ENCODE results near the gene PARP15. TPM values are rescaled to one million over a fixed set of nuclear protein-coding genes. Genes with fewer than 3 reads are reported as not detected.
"Not testable (repeated sequence)": the region's sequence is repeated elsewhere in the genome, so short reads cannot be mapped to it uniquely, and the experiment has no call there.

Gene PARP15
- total RNA-seq, 1 donor from 2014 or later, result 0.09 TPM

GRCh38 chr3:122651962-122652361 is 74.5 kb downstream of the PARP15 start:
- H2AFZ ChIP-seq (ENCODE audit: low read depth, low read length); H4K20me1 ChIP-seq (ENCODE audit: insufficient read depth, low read length); H3K9ac ChIP-seq (ENCODE audit: low read length); FAIRE-seq; H3K9me3 ChIP-seq (ENCODE audit: insufficient read depth, low read depth, low read length); H3K36me3 Mint-ChIP-seq (ENCODE audit: low read depth, unreplicated experiment); H3K27me3 ChIP-seq (ENCODE audit: insufficient read depth, low read length); H3K36me3 ChIP-seq (ENCODE audit: insufficient read depth, low read length); H3K27me3 Mint-ChIP-seq (ENCODE audit: low read depth, unreplicated experiment); H3K27ac ChIP-seq (ENCODE audit: low read depth, low read length); H3K4me2 ChIP-seq (ENCODE audit: low read length); DNase-seq (ENCODE audit: low read depth); H3K4me3 Mint-ChIP-seq (ENCODE audit: unreplicated experiment); H3K79me2 ChIP-seq (ENCODE audit: insufficient read depth, low read length); H3K4me3 ChIP-seq (ENCODE audit: insufficient read depth, low read depth, low read length); H3K4me1 Mint-ChIP-seq (ENCODE audit: low read depth, unreplicated experiment); H3K27ac Mint-ChIP-seq (ENCODE audit: unreplicated experiment); H3K9me3 Mint-ChIP-seq (ENCODE audit: unreplicated experiment); H3K4me1 ChIP-seq (ENCODE audit: insufficient read depth, low read length): not testable (repeated sequence)

- H3K36me3 ChIP-seq (ENCODE audit: insufficient read depth, low read length); H3K9me3 Mint-ChIP-seq (ENCODE audit: unreplicated experiment); H3K27me3 ChIP-seq (ENCODE audit: insufficient read depth, low read length); H3K4me1 Mint-ChIP-seq (ENCODE audit: low read depth, unreplicated experiment); H3K27ac Mint-ChIP-seq (ENCODE audit: unreplicated experiment); H3K27me3 Mint-ChIP-seq (ENCODE audit: low read depth, unreplicated experiment); H3K4me3 Mint-ChIP-seq (ENCODE audit: unreplicated experiment); H2AFZ ChIP-seq (ENCODE audit: low read depth, low read length); H3K4me2 ChIP-seq (ENCODE audit: low read length); H3K9ac ChIP-seq (ENCODE audit: low read length); H3K27ac ChIP-seq (ENCODE audit: low read depth, low read length); DNase-seq (ENCODE audit: low read depth); H3K4me3 ChIP-seq (ENCODE audit: insufficient read depth, low read depth, low read length); H3K9me3 ChIP-seq (ENCODE audit: insufficient read depth, low read depth, low read length); H4K20me1 ChIP-seq (ENCODE audit: insufficient read depth, low read length); H3K4me1 ChIP-seq (ENCODE audit: insufficient read depth, low read length); H3K79me2 ChIP-seq (ENCODE audit: insufficient read depth, low read length); FAIRE-seq; H3K36me3 Mint-ChIP-seq (ENCODE audit: low read depth, unreplicated experiment): not testable (repeated sequence)
These were observed 80.9 kb downstream of the PARP15 start for GRCh38 chr3:122658336-122658735.

GRCh38 chr3:122660297-122660974 is 83.0 kb downstream of the PARP15 start:
- Histone ChIP-seq H3K4me2 (ENCODE audit: low read length) (no peak overlapping the region), H3K4me1 (ENCODE audit: insufficient read depth, low read length) (no peaks in the 10 kb centered on the region), H3K27me3 (ENCODE audit: insufficient read depth, low read length) (no peaks in the 10 kb centered on the region), H3K79me2 (ENCODE audit: insufficient read depth, low read length) (no peaks in the 10 kb centered on the region), H3K27ac (ENCODE audit: low read depth, low read length) (no peak overlapping the region), H3K4me3 (ENCODE audit: insufficient read depth, low read depth, low read length) (no peak overlapping the region), H4K20me1 (ENCODE audit: insufficient read depth, low read length) (no peaks in the 10 kb centered on the region), H2AFZ (ENCODE audit: low read depth, low read length) (no peak overlapping the region), H3K9me3 (ENCODE audit: insufficient read depth, low read depth, low read length) (peaks cover 3% of the 10 kb centered on the region), H3K9ac (ENCODE audit: low read length) (no peak overlapping the region), H3K36me3 (ENCODE audit: insufficient read depth, low read length) (no peaks in the 10 kb centered on the region)
- FAIRE-seq, result no peak
- Mint-ChIP-seq H3K36me3 (ENCODE audit: low read depth, unreplicated experiment) (peaks cover 7% of the 10 kb centered on the region), H3K9me3 (ENCODE audit: unreplicated experiment) (peaks cover 6% of the 10 kb centered on the region), H3K27ac (ENCODE audit: unreplicated experiment) (no peak overlapping the region), H3K4me1 (ENCODE audit: low read depth, unreplicated experiment) (no peaks in the 10 kb centered on the region), H3K27me3 (ENCODE audit: low read depth, unreplicated experiment) (peaks cover 6% of the 10 kb centered on the region), H3K4me3 (ENCODE audit: unreplicated experiment) (no peak overlapping the region)
- TF ChIP-seq EZH2 (IDR thresholded peaks at IDR 0.05; ENCODE audit: insufficient read depth, low read length) (no peak), CTCF (IDR thresholded peaks at IDR 0.05; ENCODE audit: insufficient read depth, low read depth, low read length) (no peak)
- no peak for DNase-seq (ENCODE audit: low read depth)

Data from astrocyte (in vitro differentiated cells and primary cell).